Right atrium auricular region (tissue), 2 donors: Measurements from ENCODE around the gene ZPBP. TPM values are rescaled to one million over a fixed set of nuclear protein-coding genes. Genes with fewer than 3 reads are reported as not detected.
A peak's percentile ranks its signal among the peaks of the same experiment; 100 is the strongest.
"Not testable (repeated sequence)": the region's sequence is repeated elsewhere in the genome, so short reads cannot be mapped to it uniquely, and the experiment has no call there.

ENCODE experiments used
- DNase-seq: peaks from one replicate; pipeline ENCODE4 v3.0.0-alpha.2; 2019; ENCODE audit warnings: low spot score
- H3K27ac ChIP-seq, 2 donors: fragments of 200-600 bp; sonication (generic); 1 replicate in 1 of 2; 2 replicates in 1 of 2; pipeline ENCODE4 v1.5.1; 2016 to 2019
- H3K27me3 ChIP-seq, 2 donors: fragments of 200-600 bp; sonication (generic); one replicate each; pipeline versions ENCODE4 v1.5.1 to v1.6.0; 2017 to 2019
- H3K36me3 ChIP-seq: fragments of 200-600 bp; sonication (generic); one replicate; pipeline ENCODE4 v1.5.1; 2016
- H3K4me1 ChIP-seq, 2 donors: fragments of 200-600 bp; sonication (generic); one replicate each; pipeline versions ENCODE4 v1.5.1 to v1.6.0; 2017 to 2019
- H3K4me3 ChIP-seq, 2 donors: fragments of 200-600 bp; sonication (generic); 1 replicate in 1 of 2; 2 replicates in 1 of 2; pipeline ENCODE4 v1.5.1; 2017 to 2019; ENCODE audit warnings: mild to moderate bottlenecking in 1 of 2, moderate library complexity in 1 of 2
- H3K9me3 ChIP-seq, 2 donors: fragments of 200-600 bp; sonication (generic); one replicate each; pipeline ENCODE4 v1.5.1; 2019
- total RNA-seq, 2 donors: library from RNA; depleted of rRNA; stranded (reverse); fragments of >200 nt; gene quantifications; one replicate each; pipeline ENCODE4 v1.1.0, GENCODE V29; 2016
- TF ChIP-seq, protein P1 (sequence below), 2 donors: fragments of 200-600 bp; sonication (generic); IDR thresholded peaks; one replicate each; pipeline ENCODE4 v1.5.1; 2019; ENCODE audit warnings: antibody characterized with exemption in 2 of 2

The ZPBP gene
- total RNA-seq, 2 donors from 2014 or later, result not detected

DNA sequence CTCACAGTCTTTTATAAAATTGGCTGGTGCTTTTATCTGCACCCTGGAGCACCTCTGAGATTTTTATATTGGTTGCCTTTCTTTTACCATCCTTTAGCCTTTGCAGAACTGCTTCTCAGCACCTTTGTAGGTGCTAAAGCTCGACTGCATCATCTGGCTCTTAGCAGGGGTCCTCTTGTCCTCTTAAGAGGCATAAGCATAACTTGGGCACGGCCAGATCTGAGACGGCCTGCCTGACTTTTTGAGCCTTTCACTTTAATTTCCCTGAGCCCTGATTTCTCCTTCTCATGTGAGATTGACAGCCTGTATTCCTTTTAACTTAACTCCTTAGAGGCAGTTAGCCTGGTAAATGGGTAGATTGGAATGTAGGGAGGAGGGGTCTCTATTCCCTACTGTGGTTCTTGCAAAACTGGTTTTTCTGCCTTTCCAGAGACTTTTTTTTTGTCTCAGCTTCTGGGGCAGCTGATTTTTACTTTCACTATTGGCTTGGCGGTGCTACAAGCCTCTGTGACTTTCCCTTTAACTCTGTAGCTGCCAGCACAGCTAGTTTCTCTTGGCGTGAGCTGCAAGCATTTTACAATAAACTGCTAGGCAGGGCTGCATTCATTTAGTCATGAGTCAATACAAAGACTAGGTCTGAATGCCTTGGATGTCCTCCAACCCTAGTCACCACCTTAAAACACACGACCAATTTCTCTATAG, 24.0 kb downstream of the ZPBP start:
- no peak for DNase-seq

GRCh38 chr7:50068026-50068425, 25.0 kb downstream of the ZPBP start:
- Histone ChIP-seq H3K9me3 (peaks cover 0 to 12% of the 10 kb centered on the region in 2 donors), H3K36me3 (no peaks in the 10 kb centered on the region), H3K27ac (no peak overlapping the region), H3K4me3 (peak overlapping the region in 1 of 2 donors; percentile 48), H3K27me3 (no peaks in the 10 kb centered on the region), H3K4me1 (peaks cover 0 to 13% of the 10 kb centered on the region in 2 donors)
- DNase-seq, result no peak
- TF ChIP-seq, protein P1, sequence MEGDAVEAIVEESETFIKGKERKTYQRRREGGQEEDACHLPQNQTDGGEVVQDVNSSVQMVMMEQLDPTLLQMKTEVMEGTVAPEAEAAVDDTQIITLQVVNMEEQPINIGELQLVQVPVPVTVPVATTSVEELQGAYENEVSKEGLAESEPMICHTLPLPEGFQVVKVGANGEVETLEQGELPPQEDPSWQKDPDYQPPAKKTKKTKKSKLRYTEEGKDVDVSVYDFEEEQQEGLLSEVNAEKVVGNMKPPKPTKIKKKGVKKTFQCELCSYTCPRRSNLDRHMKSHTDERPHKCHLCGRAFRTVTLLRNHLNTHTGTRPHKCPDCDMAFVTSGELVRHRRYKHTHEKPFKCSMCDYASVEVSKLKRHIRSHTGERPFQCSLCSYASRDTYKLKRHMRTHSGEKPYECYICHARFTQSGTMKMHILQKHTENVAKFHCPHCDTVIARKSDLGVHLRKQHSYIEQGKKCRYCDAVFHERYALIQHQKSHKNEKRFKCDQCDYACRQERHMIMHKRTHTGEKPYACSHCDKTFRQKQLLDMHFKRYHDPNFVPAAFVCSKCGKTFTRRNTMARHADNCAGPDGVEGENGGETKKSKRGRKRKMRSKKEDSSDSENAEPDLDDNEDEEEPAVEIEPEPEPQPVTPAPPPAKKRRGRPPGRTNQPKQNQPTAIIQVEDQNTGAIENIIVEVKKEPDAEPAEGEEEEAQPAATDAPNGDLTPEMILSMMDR (IDR thresholded peaks at IDR 0.05), result peak in 1 of 2 donors; percentile 37

More for the DNA sequence above, 24.0 kb downstream of the ZPBP start:
- peaks cover 0 to 22% of the 10 kb centered on the region in 2 donors for H3K9me3 ChIP-seq
- H3K4me1 ChIP-seq, result peaks cover 0 to 13% of the 10 kb centered on the region in 2 donors
- peak overlapping the region; percentile 35 to 48 for H3K4me3 ChIP-seq
- no peaks in the 10 kb centered on the region for H3K36me3 ChIP-seq
- TF ChIP-seq, protein P1 (IDR thresholded peaks at IDR 0.05), result no peak
- peak overlapping the region; percentile 9 to 34 for H3K27ac ChIP-seq
- H3K27me3 ChIP-seq, result no peaks in the 10 kb centered on the region

GRCh38 chr7:50062951-50063350, 30.1 kb downstream of the ZPBP start:
- H3K4me1 ChIP-seq, result peaks cover 0 to 3% of the 10 kb centered on the region in 2 donors
- H3K27me3 ChIP-seq, result no peaks in the 10 kb centered on the region
- no peak for DNase-seq
- no peaks in the 10 kb centered on the region for H3K36me3 ChIP-seq
- H3K9me3 ChIP-seq, result no peaks in the 10 kb centered on the region
- H3K4me3 ChIP-seq, result no peak overlapping the region
- H3K27ac ChIP-seq, result no peak overlapping the region
- TF ChIP-seq, protein P1 (IDR thresholded peaks at IDR 0.05), result no peak

DNA sequence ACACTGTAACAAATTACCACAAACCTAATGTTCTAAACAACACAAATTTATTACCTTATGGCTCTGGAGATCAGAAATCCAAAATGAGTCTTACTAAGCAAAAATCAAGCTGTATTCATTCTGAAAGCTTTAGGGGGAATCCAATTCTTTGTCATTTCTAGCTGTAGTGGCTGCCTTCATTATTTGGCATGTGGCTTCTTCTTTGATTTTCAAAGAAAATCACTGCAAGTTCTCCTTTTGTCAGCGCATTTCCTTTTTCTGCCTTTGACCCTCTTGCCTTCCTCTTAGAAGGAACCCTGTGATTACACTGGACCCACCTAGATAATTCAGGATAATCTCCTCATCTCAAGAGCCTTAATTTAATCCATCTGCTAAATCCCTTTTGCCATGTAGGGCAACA, 36.9 kb downstream of the ZPBP start:
- Histone ChIP-seq H3K4me3 (no peak overlapping the region), H3K4me1 (no peaks in the 10 kb centered on the region), H3K36me3 (no peaks in the 10 kb centered on the region), H3K27ac (no peak overlapping the region), H3K27me3 (no peaks in the 10 kb centered on the region), H3K9me3 (no peaks in the 10 kb centered on the region)
- TF ChIP-seq, protein P1 (IDR thresholded peaks at IDR 0.05), result no peak
- no peak for DNase-seq

GRCh38 chr7:50047716-50048115, 45.3 kb downstream of the ZPBP start:
- Histone ChIP-seq H3K9me3 (peaks cover 0 to 13% of the 10 kb centered on the region in 2 donors), H3K27me3 (no peaks in the 10 kb centered on the region), H3K4me3 (no peak overlapping the region), H3K36me3 (no peaks in the 10 kb centered on the region), H3K4me1 (no peaks in the 10 kb centered on the region), H3K27ac (no peak overlapping the region)
- DNase-seq, result no peak
- TF ChIP-seq, protein P1 (IDR thresholded peaks at IDR 0.05), result no peak

GRCh38 chr7:50041165-50041564, 51.9 kb downstream of the ZPBP start:
- H3K4me3 ChIP-seq, H3K4me1 ChIP-seq, H3K27ac ChIP-seq, DNase-seq, H3K36me3 ChIP-seq, H3K27me3 ChIP-seq: not testable (repeated sequence)
- peaks cover 0 to 10% of the 10 kb centered on the region in 2 donors for H3K9me3 ChIP-seq
